Measurements from ENCODE around the gene MYCBPAP.
A peak's percentile ranks its signal among the peaks of the same experiment; 100 is the strongest.

Gene MYCBPAP

DNA sequence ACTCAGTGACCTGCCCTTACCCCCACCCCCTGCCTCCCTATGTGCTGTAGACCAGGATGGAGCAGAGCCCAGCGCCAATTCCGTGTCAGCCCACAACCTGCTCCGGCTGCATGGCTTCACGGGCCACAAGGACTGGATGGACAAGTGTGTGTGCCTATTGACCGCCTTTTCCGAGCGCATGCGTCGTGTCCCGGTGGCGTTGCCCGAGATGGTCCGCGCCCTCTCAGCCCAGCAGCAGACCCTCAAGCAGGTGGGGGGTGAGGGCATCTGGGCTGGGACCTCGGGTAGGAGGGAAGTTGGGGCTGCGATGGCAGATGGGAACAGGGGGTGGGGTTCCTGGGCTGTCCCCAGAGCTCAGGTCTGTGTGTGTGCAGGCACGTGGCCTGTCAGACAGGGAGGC, 46.0 kb downstream of the MYCBPAP start:
- H3K36me3 Mint-ChIP-seq (ENCODE audit: insufficient read depth) = peaks cover 10% of the 10 kb centered on the region
- no peak overlapping the region for H3K4me3 Mint-ChIP-seq
- no peaks in the 10 kb centered on the region for H3K9me3 Mint-ChIP-seq
- ATAC-seq (replicated peaks) = no peak
- DNase-seq = no peak
- peaks cover 11 to 30% of the 10 kb centered on the region in 2 donors for H3K27me3 Mint-ChIP-seq
- H3K27ac Mint-ChIP-seq = no peak overlapping the region
- peaks cover 4 to 6% of the 10 kb centered on the region in 2 donors for H3K4me1 Mint-ChIP-seq (ENCODE audit: low read depth in 2 of 2)

DNA sequence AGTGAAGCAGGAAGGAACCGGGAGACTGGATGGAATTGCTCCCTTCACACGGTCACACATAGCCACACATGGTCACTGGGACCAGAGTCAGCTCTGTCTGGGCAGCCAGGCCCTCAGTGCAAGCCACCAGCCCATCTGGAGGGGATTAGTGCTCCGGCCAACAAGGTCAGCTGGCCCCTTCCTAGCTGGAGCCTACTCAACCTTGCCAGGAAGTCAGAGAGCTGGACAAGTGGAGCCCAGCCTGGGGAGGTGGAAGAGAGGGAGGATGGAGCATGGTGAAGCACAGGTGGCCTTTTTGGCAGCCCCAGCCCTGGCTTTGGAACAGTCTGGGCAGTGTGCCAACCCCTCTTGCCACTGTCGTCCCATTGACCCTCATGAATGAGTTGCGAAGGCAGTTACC, 48.6 kb downstream of the MYCBPAP start:
- no peak for DNase-seq
- Mint-ChIP-seq H3K4me3 (no peak overlapping the region), H3K36me3 (ENCODE audit: insufficient read depth) (peaks cover 11% of the 10 kb centered on the region), H3K4me1 (ENCODE audit: low read depth in 2 of 2) (peaks cover 12 to 15% of the 10 kb centered on the region in 2 donors), H3K27me3 (peaks cover 22 to 43% of the 10 kb centered on the region in 2 donors), H3K9me3 (no peaks in the 10 kb centered on the region), H3K27ac (no peak overlapping the region)
- ATAC-seq (replicated peaks) = no peak

DNA sequence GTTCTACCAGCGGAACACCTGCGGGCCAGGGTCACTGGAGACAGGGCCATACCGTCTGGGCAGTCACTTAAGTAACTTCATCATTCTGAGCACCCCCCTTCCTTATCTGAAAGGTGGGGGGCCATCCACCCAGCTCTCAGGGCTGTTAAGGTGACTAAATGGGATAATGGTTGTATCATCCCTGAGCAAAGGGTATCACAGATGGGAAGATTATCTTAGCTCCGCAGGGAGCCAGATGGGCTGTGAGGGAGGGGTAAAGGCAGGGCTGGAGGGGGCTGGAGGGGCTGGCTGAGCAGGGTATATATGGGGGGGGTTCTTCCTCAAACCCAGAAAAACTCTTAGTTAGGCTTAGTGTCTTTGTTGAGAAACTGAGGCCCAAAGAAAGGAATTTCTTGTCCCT, 49.4 kb downstream of the MYCBPAP start:
- peaks cover 30 to 51% of the 10 kb centered on the region in 2 donors for H3K27me3 Mint-ChIP-seq
- no peak overlapping the region for H3K4me3 Mint-ChIP-seq
- no peak overlapping the region for H3K27ac Mint-ChIP-seq
- ATAC-seq (replicated peaks) (no peak), DNase-seq (no peak)
- H3K36me3 Mint-ChIP-seq (ENCODE audit: insufficient read depth) = peaks cover 10% of the 10 kb centered on the region
- H3K9me3 Mint-ChIP-seq = no peaks in the 10 kb centered on the region
- peaks cover 18 to 20% of the 10 kb centered on the region in 2 donors for H3K4me1 Mint-ChIP-seq (ENCODE audit: low read depth in 2 of 2)

DNA sequence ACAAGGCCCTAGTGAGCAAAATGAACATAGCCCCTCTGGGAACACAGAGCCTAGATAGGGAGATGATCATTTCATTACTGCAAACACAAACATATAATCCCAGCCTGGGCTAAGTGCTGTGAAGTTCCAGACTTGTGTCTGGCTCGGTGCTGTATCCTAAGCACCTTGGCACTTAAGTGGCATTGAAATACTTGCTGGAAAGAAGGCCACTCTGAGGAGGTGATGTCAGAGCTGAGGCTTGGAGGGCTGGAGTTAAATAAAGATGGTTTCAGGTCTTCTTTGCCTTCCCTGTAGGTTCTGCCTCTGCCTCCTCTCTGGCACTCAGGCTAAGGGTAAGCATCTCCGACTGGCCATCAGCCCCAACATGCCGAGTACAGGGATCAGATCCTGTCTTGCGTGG, 49.9 kb downstream of the MYCBPAP start:
- H3K36me3 Mint-ChIP-seq (ENCODE audit: insufficient read depth) = peaks cover 10% of the 10 kb centered on the region
- H3K27ac Mint-ChIP-seq = no peak overlapping the region
- peaks cover 18 to 21% of the 10 kb centered on the region in 2 donors for H3K4me1 Mint-ChIP-seq (ENCODE audit: low read depth in 2 of 2)
- H3K27me3 Mint-ChIP-seq = peaks cover 30 to 56% of the 10 kb centered on the region in 2 donors
- ATAC-seq (replicated peaks) (no peak), DNase-seq (no peak)
- no peaks in the 10 kb centered on the region for H3K9me3 Mint-ChIP-seq
- peak overlapping the region; percentile 82 to 86 for H3K4me3 Mint-ChIP-seq

DNA sequence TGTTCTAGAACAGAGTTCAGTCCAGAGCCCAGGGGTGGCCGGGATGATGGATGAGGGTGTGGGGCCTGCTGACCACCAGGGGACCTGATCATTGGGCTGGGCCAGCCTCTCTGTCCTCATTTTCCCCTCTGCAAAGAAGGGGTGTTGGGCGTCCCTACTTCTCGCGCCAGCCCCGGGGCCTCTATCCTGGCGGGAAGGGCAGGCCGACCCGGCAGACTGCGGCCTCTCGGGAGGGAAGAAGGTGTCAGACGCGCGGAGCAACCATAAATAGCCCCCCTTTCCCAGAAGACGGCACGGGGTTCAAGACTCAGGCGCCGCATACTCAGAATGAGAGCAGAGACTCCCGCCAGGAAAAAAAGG, 50.3 kb downstream of the MYCBPAP start:
- Mint-ChIP-seq H3K9me3 (no peaks in the 10 kb centered on the region), H3K4me3 (peak overlapping the region; percentile 82 to 86)

DNA sequence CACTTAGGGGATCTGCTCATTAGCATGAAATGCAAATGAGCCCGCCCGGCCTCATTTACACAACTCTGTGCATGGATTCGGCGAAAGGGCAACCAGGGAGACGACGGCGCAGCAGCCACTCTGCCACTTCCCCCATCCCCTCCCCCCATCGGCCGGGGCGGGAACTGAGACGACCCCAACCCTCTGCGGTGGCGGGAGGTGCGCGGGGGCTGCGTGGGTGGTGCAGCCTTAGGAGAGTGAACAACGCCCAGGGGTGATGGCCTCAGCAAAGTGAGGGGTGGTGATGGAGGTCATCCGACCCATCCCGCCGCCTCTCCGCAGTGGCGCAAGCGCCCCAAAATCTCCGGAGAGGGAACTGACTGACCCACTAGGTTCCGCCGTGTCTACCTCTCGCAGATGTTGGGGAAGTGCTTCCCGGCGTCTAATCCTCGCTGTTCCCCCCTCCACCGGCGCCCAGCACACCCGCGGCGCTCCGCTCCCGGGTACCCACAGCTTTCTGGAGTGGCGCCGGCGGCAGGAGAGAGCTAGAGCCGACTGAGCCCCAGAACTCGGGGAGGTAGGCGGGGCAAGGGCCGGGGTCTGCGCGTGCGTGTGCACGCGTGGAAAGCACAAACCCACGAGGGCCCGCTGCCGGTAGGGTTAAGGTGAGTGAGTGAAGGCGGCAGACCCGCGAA, 50.8 kb downstream of the MYCBPAP start:
- ATAC-seq (replicated peaks) = no peak
- peaks cover 10% of the 10 kb centered on the region for H3K36me3 Mint-ChIP-seq (ENCODE audit: insufficient read depth)
- H3K4me3 Mint-ChIP-seq = peak overlapping the region; percentile 82 to 86
- DNase-seq = no peak
- peaks cover 39 to 66% of the 10 kb centered on the region in 2 donors for H3K27me3 Mint-ChIP-seq
- H3K9me3 Mint-ChIP-seq = no peaks in the 10 kb centered on the region
- H3K27ac Mint-ChIP-seq = peak overlapping the region in 1 of 2 donors; percentile 49
- peaks cover 18 to 21% of the 10 kb centered on the region in 2 donors for H3K4me1 Mint-ChIP-seq (ENCODE audit: low read depth in 2 of 2)

More for the DNA sequence above, 50.3 kb downstream of the MYCBPAP start:
- ATAC-seq (replicated peaks) = no peak
- Mint-ChIP-seq H3K27me3 (peaks cover 34 to 61% of the 10 kb centered on the region in 2 donors), H3K36me3 (ENCODE audit: insufficient read depth) (peaks cover 10% of the 10 kb centered on the region), H3K27ac (no peak overlapping the region), H3K4me1 (ENCODE audit: low read depth in 2 of 2) (peaks cover 18 to 21% of the 10 kb centered on the region in 2 donors)
- DNase-seq = no peak

DNA sequence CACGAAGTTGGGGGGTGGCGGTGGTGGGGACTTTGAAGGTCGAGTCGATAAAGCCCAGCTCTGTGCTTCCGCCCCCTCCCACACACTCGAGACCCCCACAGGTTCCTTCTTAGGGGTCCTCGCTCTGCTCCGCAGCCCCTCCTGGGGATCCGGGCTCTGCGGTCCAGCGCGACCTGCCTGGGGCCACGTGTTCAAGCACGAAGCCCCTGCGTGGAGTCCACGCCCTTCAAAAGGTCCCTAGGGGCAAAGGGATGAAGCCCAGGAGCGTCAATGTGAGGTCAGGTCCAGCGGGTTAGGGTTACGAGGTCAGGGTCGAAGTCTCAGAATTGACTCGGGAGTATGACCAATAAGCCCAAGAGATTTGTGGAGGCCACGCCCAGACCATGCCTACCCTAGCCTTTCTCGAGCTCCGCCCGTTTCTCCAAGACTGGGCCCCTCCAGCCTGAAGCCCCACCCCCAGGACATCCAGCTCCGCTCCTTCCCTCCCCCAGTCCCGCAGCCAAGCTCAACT, 51.5 kb downstream of the MYCBPAP start:
- Mint-ChIP-seq H3K27ac (peak overlapping the region in 1 of 2 donors; percentile 49), H3K4me3 (peak overlapping the region; percentile 82 to 86), H3K9me3 (no peaks in the 10 kb centered on the region), H3K27me3 (peaks cover 46 to 72% of the 10 kb centered on the region in 2 donors), H3K36me3 (ENCODE audit: insufficient read depth) (peaks cover 10% of the 10 kb centered on the region), H3K4me1 (ENCODE audit: low read depth in 2 of 2) (peaks cover 18 to 21% of the 10 kb centered on the region in 2 donors)
- DNase-seq (no peak), ATAC-seq (replicated peaks) (peak; percentile 16)

DNA sequence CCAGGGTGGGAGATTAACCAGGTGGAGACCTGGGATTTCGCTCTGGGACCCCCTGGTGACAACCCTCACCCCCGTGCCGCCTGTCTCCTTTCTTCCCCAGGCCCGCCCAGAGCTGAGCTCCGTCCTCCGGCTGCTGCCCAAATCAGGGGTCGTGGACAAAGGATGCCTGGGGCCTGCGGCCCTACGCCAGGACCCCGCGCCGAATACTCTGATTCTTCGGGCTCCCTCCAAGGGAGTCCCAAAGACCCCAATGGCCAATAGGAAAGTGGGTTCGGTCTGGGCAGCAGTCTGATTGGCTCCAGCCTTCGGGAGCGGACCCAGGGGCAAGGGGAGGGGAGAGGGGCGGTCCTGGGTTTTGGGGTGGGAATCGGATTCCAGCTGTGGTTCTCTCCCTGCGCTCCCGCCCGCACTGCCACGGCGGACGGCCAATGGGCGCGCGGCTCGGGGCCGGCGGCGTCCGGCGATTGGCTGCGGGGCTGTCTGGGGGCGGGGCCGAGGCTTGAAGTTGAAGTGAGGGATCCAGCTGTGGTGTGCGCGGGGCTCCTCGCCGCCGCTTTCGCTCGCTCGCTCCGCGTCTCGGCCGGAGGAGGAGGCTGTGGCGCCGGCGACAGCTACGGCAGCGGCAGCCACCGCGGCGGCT, 52.1 kb downstream of the MYCBPAP start, which contains the start of gene CACNA1G:
TSS of gene CACNA1G (plus strand) at position 531 of the 640 bp plus-strand sequence. CDS start 745 bp downstream, outside the sequence.
- DNase-seq (peak; percentile 76 to 83 (median 81)), ATAC-seq (replicated peaks) (peak; percentile 85)
- Mint-ChIP-seq H3K27me3 (peaks cover 52 to 78% of the 10 kb centered on the region in 2 donors), H3K27ac (peak within 1 kb of the TSS in 1 of 2 donors; percentile 49), H3K36me3 (ENCODE audit: insufficient read depth) (peaks cover 10% of the 10 kb centered on the region), H3K4me3 (peak within 1 kb of the TSS; percentile 82 to 86), H3K9me3 (no peaks in the 10 kb centered on the region), H3K4me1 (ENCODE audit: low read depth in 2 of 2) (peaks cover 22 to 24% of the 10 kb centered on the region in 2 donors)

DNA sequence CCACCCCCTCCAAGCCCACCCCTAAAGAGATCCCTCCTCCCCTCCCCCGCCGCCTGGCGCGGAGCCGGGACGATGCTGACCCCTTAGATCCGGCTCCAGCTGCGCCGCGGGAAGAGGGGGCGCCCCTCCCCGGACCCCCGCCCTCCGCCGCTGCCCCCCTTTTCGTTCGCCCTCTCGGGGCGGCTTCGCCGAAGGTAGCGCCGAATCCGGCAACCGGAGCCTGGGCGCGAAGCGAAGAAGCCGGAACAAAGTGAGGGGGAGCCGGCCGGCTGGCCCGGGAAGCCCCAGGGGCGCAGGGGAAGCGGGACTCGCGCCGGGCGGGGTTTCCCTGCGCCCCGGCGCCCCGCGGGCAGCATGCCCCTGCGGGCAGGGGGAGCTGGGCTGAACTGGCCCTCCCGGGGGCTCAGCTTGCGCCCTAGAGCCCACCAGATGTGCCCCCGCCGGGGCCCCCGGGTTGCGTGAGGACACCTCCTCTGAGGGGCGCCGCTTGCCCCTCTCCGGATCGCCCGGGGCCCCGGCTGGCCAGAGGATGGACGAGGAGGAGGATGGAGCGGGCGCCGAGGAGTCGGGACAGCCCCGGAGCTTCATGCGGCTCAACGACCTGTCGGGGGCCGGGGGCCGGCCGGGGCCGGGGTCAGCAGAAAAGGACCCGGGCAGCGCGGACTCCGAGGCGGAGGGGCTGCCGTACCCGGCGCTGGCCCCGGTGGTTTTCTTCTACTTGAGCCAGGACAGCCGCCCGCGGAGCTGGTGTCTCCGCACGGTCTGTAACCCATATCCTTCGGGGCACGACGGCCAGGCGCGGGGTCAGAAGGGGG, 52.9 kb downstream of the MYCBPAP start:
- Mint-ChIP-seq H3K4me3 (peak overlapping the region; percentile 82 to 86), H3K36me3 (ENCODE audit: insufficient read depth) (peaks cover 10% of the 10 kb centered on the region), H3K27ac (no peak overlapping the region), H3K9me3 (no peaks in the 10 kb centered on the region), H3K4me1 (ENCODE audit: low read depth in 2 of 2) (peaks cover 22 to 29% of the 10 kb centered on the region in 2 donors), H3K27me3 (peaks cover 60 to 86% of the 10 kb centered on the region in 2 donors)
- ATAC-seq (replicated peaks) = peak; percentile 25
- DNase-seq = peak in 1 of 3 experiments; percentile 16

DNA sequence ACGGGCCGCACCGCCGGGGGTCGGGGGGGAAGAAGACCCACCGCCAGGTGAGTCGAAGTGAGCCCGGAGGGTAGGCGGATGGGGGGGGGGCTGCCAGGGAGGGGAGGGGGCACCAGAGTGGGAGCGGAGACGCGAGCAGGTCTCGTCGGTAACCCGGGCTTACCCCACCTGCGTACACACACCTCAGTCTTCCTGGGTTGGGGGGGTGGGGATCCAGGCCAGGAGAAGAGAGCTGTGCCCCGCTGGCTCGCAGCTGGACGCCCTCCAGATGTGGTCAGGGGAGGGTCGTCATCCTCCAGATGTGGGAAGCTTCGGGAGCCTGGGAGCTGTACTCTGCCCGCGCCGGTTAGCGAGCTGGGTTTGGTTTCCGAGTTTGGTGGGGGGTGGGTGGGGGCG, 53.5 kb downstream of the MYCBPAP start:
- Mint-ChIP-seq H3K4me3 (peak overlapping the region; percentile 82 to 86), H3K9me3 (no peaks in the 10 kb centered on the region), H3K27ac (no peak overlapping the region), H3K4me1 (ENCODE audit: low read depth in 2 of 2) (peaks cover 22 to 29% of the 10 kb centered on the region in 2 donors), H3K27me3 (peaks cover 66 to 87% of the 10 kb centered on the region in 2 donors), H3K36me3 (ENCODE audit: insufficient read depth) (peaks cover 10% of the 10 kb centered on the region)
- DNase-seq = no peak
- ATAC-seq (replicated peaks) = no peak

DNA sequence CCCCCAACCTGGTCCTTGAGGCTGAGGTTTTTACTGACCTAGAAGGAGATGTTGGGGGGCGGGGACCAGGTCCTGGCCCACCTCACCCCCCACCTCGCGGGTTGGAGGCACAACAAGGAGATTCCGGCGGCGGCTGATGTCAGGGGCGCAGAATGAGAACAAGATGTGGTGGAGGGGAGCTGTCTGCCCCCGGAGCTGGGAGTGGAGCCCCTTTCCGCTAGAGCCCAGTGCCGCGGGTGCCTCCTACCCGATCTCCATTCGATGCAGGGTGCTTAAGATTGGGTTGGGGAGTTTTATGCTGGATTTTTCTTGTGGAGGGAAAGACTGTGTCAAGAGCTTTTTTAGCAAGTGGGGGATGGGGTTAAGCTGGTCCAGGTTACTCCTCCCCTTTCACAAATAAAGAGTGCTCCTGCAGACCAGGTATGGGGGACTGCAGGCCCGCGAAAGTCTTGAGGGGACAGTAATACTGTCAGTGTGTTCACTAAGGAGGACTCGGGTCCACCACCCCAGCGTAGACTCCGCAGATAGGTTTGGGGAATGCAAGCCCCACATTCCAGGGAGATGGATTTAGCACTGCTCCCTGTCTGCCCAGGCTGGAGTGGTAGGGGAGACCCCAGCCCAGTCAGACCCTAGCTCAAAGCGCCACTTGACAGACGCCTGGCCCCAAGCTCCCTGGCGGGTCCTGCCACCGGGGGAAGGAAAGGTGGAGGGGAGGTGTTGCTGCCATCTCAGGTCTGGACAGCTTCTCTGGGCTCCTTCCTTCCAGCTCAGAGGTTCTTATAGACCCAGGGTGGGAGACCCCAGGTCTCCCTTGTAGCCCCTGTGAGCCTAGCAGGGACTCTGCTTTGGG, 54.2 kb downstream of the MYCBPAP start:
- peaks cover 22 to 29% of the 10 kb centered on the region in 2 donors for H3K4me1 Mint-ChIP-seq (ENCODE audit: low read depth in 2 of 2)
- DNase-seq (peak in 1 of 3 experiments; percentile 31), ATAC-seq (replicated peaks) (peak; percentile 3)
- no peaks in the 10 kb centered on the region for H3K9me3 Mint-ChIP-seq
- peaks cover 73 to 87% of the 10 kb centered on the region in 2 donors for H3K27me3 Mint-ChIP-seq
- no peak overlapping the region for H3K27ac Mint-ChIP-seq
- H3K36me3 Mint-ChIP-seq (ENCODE audit: insufficient read depth) = peaks cover 10% of the 10 kb centered on the region
- H3K4me3 Mint-ChIP-seq = peak overlapping the region; percentile 65 to 86

DNA sequence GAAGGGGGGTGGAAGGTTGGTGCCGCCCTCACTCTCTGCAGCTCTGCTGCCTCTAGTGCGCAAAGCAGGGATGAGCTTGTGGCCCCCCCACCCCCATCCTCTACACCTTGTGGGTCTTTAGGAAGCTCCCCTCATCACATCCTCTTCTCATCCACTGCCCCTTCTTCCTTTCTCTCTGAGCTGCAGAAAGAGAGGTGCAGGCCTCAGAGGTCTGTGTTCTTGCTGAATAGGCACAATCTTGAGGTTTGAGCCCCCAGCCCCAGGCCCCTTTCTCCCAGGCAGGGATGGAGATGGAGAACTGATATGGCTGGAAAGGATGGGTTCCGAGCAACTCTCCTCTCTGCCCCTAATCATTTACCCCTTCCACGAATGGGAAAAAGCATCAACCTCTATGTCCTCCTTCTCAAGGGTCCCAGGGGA, 54.9 kb downstream of the MYCBPAP start:
- Mint-ChIP-seq H3K4me3 (no peak overlapping the region), H3K4me1 (ENCODE audit: low read depth in 2 of 2) (peaks cover 26 to 29% of the 10 kb centered on the region in 2 donors), H3K27me3 (peaks cover 79 to 87% of the 10 kb centered on the region in 2 donors), H3K36me3 (ENCODE audit: insufficient read depth) (peaks cover 10% of the 10 kb centered on the region), H3K27ac (no peak overlapping the region), H3K9me3 (no peaks in the 10 kb centered on the region)
- DNase-seq (no peak), ATAC-seq (replicated peaks) (no peak)

Data from effector memory CD8-positive, alpha-beta T cell (primary cell).